ENCODE data around the gene RCOR1.

GRCh38 chr14:102759456-102760187 is 167.2 kb downstream of the RCOR1 start:
- no peak for TF ChIP-seq CTCF (conservative IDR thresholded peaks at IDR 0.05; ENCODE audit: low read depth, low read length)
- TF ChIP-seq EZH2 (IDR thresholded peaks at IDR 0.05; ENCODE audit: borderline replicate concordance, low read depth, low read length, poor library complexity, severe bottlenecking), result no peak
